Measurements from ENCODE around the gene STYX.
A peak's percentile ranks its signal among the peaks of the same experiment; 100 is the strongest.
"Not testable (repeated sequence)": the region's sequence is repeated elsewhere in the genome, so short reads cannot be mapped to it uniquely, and the experiment has no call there.

The STYX gene

GRCh38 chr14:52729035-52729434 lies 931 bp upstream of the STYX start:
- DNase-seq: not testable (repeated sequence)

- DNase-seq: no peak
Observed at GRCh38 chr14:52729585-52729924, 411 bp upstream of the STYX start.

- DNase-seq: no peak
Observed at GRCh38 chr14:52730709-52731111, 744 bp downstream of the STYX start.

GRCh38 chr14:52733824-52734223 lies 3.9 kb downstream of the STYX start:
- no peak for DNase-seq

GRCh38 chr14:52735921-52736489 lies 6.0 kb downstream of the STYX start:
- DNase-seq: no peak

- no peak for DNase-seq
Observed at GRCh38 chr14:52738409-52738808, 8.4 kb downstream of the STYX start.

- no peak for DNase-seq
Observed at GRCh38 chr14:52740751-52741150, 10.8 kb downstream of the STYX start.

- peak; percentile 21 for DNase-seq
Observed at GRCh38 chr14:52741865-52742264, 11.9 kb downstream of the STYX start.

GRCh38 chr14:52748647-52749292 lies 18.8 kb downstream of the STYX start:
- DNase-seq: no peak

GRCh38 chr14:52755607-52756316 lies 25.8 kb downstream of the STYX start:
- no peak for DNase-seq

GRCh38 chr14:52759145-52759544 lies 29.2 kb downstream of the STYX start:
- no peak for DNase-seq

GRCh38 chr14:52762923-52763322 lies 33.0 kb downstream of the STYX start:
- DNase-seq: not testable (repeated sequence)

- no peak for DNase-seq
Observed at GRCh38 chr14:52767058-52767833, 37.3 kb downstream of the STYX start.

GRCh38 chr14:52769887-52770286 lies 39.9 kb downstream of the STYX start:
- DNase-seq: no peak

- DNase-seq: no peak
Observed at GRCh38 chr14:52776816-52777215, 46.9 kb downstream of the STYX start.

- no peak for DNase-seq
Observed at GRCh38 chr14:52778702-52779101, 48.7 kb downstream of the STYX start.

GRCh38 chr14:52780893-52781292 lies 50.9 kb downstream of the STYX start:
- no peak for DNase-seq

- no peak for DNase-seq
Observed at GRCh38 chr14:52781629-52782028, 51.7 kb downstream of the STYX start.

- no peak for DNase-seq
Observed at GRCh38 chr14:52783206-52783605, 53.2 kb downstream of the STYX start.

GRCh38 chr14:52786887-52787286 lies 56.9 kb downstream of the STYX start:
- DNase-seq: no peak

GRCh38 chr14:52789118-52789517 lies 59.2 kb downstream of the STYX start:
- DNase-seq: no peak

- no peak for DNase-seq
Observed at GRCh38 chr14:52790011-52790755, 60.2 kb downstream of the STYX start.

- DNase-seq: no peak
Observed at GRCh38 chr14:52790756-52791222, 60.8 kb downstream of the STYX start.
